HG03139 (cell line): Measurements from ENCODE around the gene ZC3H18.

ENCODE experiments used
- ATAC-seq: cut with Tn5 transposase; IDR thresholded peaks from one replicate; pipeline ENCODE4 v1.9.1; 2021; ENCODE audit not compliant: unreplicated experiment

The ZC3H18 gene

DNA sequence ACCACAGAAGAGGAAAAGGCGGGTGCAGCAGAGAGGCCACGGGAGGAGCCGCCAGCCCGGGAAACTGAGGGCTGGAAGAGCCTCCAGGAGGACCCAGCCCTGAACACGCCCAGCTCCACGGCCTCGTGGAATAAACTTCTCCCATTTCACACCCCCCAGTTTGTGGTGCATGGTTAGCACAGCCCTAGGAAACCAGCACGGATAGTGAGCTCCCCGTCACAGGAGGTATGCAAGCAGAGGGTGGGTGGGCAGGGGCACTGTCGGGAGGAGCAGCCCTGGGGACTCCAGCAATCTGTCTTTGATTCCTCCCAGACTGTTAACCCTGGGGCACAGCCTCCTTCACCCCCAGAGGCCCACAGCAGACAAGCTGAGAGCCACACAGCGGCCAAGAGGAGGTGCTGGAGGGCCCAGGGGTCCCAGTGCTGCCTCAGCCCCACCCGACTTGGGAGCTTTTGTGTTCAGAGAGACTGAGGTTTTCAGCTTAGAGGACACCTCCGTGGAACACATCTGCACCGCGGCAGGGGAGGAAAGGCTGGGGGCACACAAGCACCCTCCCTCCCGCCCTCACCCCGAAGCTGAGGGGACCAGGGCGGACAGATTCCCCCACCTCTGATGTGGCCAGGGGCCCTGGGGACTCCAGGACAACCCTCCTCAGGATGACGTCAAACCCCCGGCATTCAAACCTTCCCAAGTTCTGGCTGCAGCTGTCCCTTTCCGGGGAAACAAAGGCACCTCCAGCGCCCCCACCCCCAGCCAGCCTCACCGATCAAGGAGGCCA, 66.5 kb downstream of the ZC3H18 start:
- ATAC-seq: no peak

DNA sequence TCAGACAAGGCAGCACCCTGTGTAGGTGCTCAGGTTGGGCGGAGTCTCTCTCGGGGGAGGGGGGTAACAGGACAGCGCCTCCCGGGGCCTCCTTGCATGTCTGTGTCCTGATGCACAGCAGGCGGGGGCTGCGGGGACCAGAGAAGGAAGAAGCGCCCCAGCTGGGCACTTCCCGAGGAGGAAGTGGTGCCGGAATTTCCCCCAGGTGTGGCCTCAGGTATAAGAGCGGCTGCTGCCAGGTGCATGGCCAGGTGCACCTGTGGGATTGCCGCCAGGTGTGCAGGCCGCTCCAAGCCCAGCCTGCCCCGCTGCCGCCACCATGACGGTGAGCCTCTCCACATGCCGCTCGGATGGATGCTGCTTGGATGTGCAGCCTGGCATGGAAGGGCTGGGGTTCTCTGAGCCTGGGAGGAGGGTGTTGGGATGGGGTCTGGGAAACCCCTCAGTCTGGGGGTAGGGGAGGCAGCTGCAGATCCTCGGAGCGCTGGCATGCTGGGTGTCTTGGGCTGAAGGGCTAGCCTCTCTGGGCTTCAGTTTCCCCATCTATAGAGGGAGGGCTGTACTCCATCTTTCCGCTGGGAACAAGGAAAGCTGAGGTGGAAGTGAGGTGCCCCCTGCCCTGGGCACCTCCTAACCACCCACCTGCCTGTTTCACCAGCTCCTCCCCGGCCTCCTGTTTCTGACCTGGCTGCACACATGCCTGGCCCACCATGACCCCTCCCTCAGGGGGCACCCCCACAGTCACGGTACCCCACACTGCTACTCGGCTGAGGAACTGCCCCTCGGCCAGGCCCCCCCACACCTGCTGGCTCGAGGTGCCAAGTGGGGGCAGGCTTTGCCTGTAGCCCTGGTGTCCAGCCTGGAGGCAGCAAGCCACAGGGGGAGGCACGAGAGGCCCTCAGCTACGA, 68.4 kb downstream of the ZC3H18 start, which contains the start of gene IL17C:
Gene IL17C (plus strand): TSS at position 250 of the 908 bp plus-strand sequence. CDS start 70 bp downstream, at position 320.
- no peak for ATAC-seq

DNA sequence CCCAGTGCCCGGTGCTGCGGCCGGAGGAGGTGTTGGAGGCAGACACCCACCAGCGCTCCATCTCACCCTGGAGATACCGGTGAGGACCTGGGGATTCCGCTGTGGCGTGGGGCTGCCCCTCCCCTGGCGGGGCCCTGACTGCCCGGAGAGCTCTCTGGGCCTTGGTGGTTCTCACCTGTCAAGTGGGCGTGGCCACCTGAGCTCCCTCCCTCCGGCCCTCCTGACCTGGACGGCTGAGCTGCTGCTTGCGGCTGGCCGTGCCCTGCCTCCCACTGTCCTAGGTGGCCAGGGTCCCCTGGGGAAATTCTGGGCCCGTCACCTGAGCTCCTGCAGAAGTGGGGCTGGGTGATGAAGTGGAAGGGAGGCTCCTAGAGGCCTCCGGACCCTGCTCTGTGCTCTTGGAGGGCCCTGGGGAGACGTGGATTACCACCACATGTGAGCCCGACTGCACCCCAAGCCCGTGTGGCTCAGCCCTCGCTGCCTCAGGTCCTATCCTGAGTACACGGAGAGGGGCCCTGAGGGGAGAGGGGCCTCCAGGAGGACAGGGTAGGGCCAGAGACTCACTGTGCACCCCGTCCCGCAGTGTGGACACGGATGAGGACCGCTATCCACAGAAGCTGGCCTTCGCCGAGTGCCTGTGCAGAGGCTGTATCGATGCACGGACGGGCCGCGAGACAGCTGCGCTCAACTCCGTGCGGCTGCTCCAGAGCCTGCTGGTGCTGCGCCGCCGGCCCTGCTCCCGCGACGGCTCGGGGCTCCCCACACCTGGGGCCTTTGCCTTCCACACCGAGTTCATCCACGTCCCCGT, 69.2 kb downstream of the ZC3H18 start:
- no peak for ATAC-seq

DNA sequence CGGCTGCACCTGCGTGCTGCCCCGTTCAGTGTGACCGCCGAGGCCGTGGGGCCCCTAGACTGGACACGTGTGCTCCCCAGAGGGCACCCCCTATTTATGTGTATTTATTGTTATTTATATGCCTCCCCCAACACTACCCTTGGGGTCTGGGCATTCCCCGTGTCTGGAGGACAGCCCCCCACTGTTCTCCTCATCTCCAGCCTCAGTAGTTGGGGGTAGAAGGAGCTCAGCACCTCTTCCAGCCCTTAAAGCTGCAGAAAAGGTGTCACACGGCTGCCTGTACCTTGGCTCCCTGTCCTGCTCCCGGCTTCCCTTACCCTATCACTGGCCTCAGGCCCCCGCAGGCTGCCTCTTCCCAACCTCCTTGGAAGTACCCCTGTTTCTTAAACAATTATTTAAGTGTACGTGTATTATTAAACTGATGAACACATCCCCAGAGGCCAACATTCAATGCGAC, 69.9 kb downstream of the ZC3H18 start:
- no peak for ATAC-seq

DNA sequence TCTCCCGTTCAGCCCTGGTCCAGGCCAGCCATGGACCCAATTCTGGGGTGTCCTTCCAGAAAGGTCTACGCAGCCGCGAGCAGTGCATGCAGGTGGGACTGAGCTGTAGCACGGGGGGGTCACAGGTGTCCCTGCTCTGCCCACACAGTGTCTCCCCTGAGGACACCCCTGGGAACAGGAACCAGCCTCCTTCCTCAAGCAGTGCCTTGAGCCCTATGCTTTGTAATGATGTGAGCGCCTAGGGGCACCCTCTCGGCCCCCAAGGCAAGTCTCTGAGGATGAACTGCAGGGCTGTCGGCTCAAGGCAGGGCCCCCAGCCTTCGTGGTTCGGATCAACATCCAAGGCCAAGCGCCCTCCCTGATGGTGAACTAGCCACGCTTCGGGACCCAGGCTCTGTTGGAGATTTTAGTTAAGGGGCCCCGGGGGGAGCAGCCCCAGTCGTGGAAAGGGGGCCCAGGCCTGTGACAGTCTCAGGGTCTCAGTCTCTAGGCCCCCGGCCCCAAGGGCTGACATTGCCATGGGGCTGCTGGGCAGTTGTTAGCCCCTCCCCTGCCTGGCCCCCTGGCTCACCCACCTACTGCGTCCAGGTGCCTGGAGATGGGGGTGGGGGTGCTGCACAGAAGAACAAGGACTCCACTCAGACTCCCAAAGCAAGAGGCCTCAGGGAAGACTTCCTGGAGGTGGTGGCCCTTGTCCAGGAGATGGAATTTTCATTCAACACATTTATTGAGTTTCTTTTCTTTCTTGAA, 70.5 kb downstream of the ZC3H18 start:
- no peak for ATAC-seq

DNA sequence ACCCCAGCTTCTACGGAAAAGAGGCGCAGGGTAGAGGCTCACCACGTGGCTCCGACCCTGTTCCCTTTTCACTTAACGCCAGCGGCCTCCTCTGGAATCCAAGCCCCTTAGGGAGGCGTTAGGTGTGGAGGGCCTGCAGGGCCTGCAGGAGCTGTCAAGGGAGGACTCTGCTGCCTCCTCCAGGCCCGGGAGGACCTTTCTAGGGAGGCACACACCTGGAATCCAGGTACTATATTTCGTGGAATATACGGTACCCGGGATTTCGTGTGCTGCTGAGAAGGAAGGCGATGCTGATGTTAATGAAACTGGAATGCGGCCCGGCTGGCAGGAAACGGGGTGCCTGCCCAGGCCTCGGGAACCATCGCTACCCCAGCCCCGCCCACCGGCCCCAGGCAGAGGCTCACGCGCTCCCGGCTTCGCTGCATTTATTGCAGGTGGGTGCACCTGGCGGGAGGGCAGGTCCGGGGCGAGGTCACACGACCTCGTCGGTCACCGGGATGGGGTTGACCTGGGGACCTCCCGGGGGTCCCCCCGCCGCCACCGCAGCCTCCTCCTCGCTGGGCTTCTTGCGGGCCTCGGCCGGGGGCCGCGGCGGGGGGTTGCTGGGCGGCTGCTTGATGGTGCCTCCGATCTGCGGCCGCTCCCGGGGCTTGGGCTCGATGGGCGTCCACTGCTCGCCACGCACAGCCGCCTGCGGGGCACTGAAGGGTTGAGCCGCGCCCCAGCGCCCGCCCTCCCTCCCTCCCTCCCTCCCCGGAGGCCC, 72.9 kb downstream of the ZC3H18 start:
- no peak for ATAC-seq

DNA sequence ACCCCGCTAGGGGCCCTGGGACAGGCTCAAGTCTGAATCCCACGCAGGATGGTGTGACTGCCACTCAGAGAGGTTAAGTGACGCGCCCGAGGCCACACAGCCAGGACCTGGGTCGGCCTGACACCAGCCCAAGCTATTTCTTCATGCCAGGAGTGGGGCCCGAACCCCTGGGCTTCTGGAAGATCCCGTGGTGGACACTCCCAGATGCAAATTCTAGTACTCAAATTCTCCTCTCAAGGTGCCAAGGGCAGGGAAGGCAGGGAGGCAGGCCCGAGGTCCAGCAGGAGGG, 73.4 kb downstream of the ZC3H18 start:
- ATAC-seq: no peak

DNA sequence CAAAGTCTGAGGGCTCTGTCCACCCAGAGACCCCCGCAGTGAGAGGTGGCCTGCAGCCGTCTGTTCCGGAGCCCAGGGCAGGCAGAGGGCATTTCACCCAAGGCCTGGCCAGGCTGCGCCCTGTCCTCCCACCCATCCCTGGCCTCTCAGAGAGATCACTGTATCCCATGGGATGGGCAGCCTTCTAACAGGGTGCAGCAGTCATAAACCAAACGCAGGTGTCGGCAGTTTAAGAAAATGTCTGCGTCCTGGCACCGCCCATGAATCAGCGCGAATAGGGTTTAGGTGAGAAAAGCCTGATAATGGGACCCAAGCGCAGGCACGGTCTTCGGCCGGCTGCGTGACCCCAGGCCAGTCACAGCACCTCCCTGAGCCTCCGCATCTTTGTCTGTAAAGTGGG, 75.3 kb downstream of the ZC3H18 start:
- no peak for ATAC-seq

DNA sequence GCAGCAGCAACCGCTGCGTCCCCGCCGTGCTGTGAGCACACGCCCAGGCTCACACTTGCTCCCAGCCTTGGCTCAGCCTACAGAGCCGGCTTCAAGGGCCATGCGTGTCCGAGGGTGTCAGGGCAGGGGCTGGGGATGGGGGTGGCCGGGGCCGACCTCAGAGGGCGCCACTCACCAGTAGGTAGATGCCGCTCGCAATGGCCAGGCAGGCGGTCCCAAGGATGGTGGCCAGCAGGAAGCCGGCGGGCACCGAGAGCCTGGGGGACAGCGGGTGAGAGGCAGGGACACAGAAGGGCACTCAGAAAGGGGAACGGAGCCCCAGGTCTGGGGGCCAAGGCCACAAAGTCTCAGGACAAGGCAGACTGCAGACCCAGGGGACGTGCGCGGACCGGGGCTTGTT, 75.7 kb downstream of the ZC3H18 start:
- no peak for ATAC-seq

DNA sequence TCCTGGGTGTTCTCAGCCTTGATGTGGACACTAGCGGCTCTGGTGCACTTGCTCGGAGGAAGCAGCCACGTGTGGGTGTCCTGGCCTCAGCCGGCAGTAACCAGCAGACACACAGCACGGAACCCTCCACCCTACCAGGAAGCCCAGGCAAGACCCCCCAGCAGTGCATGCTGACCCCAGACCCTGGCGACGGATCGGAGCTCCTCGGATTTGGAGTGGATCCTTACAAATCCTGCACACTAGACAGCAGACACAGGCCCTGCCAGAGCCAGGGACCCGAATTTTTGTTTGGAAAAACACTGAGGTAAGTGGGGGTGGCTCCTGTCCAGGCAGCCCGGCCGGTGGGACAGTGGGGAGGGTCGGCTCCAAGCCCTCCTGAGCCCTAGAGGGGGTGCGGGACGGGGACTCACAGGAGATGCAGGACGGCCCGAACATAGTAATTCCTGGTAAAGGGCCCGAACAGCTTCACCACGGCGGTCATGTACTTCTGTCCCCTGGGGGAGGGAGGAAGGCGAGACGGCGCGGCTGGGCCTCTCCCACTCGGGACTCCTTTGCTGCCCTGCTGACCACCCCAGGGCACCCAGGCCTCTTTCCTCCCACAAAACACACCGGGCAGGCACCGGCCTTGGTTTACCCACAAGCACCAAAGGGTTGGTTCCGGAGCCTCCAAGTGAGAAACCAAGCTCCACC, 76.3 kb downstream of the ZC3H18 start:
- ATAC-seq: no peak

DNA sequence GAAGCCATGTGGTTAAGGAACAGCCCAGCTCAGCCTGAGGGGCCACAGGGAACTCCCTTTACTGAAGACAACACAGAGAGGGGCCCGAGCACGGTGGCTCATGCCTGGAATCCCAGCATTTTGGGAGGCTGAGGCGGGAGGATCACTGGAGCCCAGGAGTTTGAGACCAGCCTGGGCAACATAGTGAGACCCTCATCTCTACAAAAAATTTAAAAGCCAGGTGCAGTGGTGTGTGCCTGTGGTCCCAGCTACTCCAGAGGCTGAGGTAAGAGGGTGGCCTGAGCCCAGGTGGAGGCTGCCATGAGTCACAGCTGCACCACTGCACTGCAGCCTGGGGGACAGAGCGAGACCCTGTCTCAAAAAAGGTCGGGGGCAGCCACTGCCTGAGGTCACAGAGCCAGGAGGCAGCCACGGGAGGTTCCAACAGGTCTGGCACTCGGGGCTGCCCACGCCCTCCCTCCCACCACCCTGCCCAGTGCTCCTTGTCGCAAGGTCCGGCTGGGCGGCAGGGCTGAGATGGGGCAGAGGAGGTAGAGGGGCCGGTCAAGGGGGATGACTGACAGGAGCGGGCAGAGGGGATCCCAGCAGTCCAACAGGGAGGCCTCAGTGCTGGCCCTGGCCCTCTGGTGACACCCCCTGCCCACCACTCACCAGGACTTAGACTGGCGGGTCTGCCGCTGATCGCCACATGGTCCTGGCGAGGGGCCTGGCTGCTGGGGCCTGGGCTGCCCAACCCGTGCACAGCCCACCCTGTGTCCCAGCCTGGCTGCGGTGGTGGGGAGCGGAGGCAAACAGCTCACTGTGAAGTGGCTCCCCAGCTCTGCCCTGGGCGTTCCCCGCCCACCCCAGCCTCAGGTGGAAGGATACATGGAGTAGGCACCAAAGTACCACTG, 77.2 kb downstream of the ZC3H18 start:
- ATAC-seq: no peak

DNA sequence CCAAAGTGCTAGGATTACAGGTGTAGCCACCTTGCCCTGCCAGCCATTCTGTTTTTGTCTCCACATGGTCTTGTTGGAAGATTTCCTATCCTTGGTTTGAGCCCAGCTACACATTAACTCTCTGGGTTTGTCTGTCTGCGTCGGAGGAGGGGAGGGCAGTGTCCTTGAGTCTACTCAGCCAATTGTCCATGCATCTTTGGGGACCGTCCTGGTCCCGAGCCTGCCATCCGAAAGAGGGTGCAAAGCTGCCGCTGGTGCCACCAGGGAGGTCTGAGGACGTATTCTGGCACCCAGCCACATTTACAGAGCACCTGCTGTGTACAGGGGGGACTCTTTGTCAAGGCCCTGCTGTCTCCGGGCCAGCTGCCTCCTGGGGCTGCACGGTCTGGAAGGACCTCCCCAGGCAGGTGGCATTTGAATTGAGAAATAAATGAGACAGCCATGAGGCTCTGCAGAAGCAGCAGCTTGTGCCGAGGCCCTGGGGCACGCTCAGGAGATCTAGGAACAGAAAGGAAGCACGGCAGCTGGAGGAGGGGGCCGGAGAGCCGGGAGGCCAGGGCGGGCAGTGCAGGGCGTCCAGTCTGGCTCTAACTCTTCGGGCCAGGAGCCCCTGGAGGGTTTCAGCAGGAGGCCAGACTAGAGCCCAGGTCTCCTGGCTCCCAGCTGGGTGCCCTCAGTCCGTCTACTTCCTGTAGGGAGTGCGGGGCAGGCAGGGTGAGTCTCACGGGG, 79.2 kb downstream of the ZC3H18 start:
- ATAC-seq: no peak

DNA sequence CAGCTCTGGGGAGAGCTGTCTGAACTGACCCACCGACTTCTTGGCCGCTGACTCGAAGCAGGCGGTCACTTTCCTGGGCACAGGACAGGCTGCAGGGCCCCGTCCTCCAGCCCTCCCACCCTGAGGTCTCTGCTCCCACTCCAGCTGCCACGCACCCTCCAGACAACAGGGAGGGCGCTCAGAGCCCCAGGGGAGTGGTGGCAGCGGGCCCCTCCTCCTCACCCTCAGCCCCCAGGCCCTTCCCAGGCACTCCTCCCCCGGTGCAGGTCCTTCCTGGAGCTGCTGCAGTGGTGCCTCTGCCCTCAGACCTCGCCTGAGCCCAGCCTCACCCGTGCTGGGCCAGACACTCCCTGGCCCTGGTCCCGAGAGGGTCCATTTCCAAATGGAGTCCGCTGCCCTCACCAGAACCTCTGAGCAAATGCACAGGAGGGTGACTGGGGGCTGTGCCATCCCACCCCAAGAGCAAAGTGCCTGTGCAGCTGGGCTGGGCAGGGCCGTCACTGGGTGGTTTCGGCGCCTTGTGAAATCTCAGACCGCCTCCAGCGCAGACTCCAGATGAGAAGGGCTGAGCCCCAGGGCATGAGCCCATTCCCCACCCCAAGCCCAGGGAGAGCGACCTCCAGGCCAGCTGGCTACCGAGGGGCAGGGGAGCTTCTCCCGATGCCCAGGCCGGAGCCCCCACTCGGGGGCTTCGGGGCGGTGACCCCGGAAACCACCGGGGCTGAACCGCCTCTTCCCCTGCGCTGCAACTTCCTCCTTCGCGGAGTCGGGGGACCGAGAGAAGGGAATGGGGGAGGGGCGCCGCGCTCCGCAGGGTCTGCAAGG, 79.9 kb downstream of the ZC3H18 start:
- peak; percentile 2 for ATAC-seq

DNA sequence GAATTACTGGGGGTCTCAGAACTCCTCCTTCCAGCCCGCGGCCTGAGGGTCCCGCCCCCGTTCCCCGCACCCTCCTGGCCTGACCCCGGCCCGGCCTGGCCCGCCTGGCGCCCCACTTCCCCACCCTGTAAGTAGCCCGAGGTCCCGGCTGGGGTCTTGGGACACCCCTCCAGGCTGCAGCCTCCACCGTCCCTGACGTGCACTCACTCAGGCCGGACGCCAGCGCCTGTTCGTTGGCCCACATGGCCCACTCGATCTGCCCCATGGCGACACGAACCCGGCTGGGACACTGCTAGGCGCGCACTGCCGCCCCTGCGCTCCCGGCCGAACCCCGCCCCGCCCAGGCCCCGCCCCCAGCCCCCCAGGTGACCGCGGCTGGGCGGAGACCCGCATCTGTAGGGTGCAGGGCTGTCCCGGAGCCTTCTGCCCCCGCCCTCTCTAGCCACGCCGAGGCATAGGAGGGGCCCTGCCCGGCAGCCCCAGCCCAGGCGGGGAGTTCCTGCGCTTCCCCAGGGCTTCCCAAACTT, 80.6 kb downstream of the ZC3H18 start, which contains the start of gene CYBA:
Gene CYBA (minus strand): TSS at position 305 of the 527 bp plus-strand sequence. CDS start 40 bp downstream, at position 265.
- ATAC-seq: peak; percentile 56

DNA sequence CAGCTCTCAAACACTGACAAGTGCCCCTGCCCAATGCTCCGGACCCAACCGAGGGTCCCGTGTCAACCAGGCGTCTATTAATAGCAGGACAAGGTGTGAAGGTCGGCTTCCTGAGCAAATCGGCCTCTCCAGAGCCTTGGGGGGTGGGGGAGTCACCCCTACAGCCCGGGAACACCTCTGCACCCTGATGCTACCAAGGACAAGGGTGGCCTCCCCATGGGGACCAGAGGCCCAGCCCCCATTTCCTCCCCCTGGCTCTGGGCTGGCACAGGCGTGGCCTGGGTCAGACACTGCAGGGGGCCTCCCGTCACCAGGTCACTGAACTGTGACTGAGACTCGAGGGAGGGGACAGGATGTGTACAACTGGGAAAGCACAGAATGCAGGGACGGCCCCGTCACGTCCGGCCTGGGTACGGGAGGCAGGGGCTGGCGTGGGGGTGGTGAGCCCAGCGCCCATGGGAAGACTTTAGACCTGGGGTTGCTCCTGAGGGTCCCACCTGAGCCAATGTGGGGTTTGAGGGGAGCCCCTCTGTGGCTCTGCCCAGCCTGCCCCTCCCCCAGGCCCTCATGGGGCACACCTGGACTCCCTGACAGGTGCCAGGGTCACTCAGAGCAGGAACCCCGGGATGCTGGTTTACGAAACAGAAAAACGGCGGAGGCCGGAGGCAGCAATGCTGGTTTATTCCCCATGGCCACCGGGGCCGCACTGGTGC, 81.2 kb downstream of the ZC3H18 start:
- ATAC-seq: peak; percentile 67
